ENCODE data around the gene WNT3A. TPM values are rescaled to one million over a fixed set of nuclear protein-coding genes. Genes with fewer than 3 reads are reported as not detected.

WNT3A gene
- total RNA-seq, 2 donors from 2014 or later: not detected

DNA sequence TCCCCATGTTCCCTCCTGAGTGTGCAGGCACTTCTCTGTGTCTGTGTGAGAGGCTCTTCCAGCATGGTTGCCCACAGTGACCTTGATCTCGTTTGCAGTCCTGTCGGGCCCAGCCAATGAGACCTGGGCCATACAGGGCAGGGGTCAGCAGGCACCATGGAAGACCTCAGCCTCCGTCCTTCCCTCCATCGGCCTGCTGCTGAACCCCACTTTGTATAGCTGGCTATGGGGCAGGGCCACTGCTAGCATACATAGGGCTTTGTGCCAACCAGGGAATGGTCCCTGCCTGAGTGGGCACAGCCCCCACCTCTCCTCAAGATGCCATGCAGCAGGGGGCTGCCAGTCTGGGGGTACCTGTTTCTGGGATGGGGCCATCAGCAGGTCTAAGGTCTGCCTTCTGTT lies 92.5 kb downstream of the WNT3A start:
- ATAC-seq (ENCODE audit: insufficient number of reproducible peaks, low FRiP score, low read depth) (no peak), DNase-seq (ENCODE audit: low spot score) (no peak)
- H3K4me3 ChIP-seq: no peak overlapping the region
- TF ChIP-seq, protein P1, sequence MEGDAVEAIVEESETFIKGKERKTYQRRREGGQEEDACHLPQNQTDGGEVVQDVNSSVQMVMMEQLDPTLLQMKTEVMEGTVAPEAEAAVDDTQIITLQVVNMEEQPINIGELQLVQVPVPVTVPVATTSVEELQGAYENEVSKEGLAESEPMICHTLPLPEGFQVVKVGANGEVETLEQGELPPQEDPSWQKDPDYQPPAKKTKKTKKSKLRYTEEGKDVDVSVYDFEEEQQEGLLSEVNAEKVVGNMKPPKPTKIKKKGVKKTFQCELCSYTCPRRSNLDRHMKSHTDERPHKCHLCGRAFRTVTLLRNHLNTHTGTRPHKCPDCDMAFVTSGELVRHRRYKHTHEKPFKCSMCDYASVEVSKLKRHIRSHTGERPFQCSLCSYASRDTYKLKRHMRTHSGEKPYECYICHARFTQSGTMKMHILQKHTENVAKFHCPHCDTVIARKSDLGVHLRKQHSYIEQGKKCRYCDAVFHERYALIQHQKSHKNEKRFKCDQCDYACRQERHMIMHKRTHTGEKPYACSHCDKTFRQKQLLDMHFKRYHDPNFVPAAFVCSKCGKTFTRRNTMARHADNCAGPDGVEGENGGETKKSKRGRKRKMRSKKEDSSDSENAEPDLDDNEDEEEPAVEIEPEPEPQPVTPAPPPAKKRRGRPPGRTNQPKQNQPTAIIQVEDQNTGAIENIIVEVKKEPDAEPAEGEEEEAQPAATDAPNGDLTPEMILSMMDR (IDR thresholded peaks at IDR 0.05): no peak
- no peak overlapping the region for H3K27ac ChIP-seq
- H3K9me3 ChIP-seq: peaks cover 7% of the 10 kb centered on the region
- H3K27me3 ChIP-seq (replicated peaks; ENCODE audit: insufficient read depth): no peaks in the 10 kb centered on the region
- peaks cover 9 to 29% of the 10 kb centered on the region in 2 donors for H3K4me1 ChIP-seq (ENCODE audit: control insufficient read depth in 1 of 2, low read depth in 2 of 2)
- H3K36me3 ChIP-seq: peaks cover 32% of the 10 kb centered on the region

DNA sequence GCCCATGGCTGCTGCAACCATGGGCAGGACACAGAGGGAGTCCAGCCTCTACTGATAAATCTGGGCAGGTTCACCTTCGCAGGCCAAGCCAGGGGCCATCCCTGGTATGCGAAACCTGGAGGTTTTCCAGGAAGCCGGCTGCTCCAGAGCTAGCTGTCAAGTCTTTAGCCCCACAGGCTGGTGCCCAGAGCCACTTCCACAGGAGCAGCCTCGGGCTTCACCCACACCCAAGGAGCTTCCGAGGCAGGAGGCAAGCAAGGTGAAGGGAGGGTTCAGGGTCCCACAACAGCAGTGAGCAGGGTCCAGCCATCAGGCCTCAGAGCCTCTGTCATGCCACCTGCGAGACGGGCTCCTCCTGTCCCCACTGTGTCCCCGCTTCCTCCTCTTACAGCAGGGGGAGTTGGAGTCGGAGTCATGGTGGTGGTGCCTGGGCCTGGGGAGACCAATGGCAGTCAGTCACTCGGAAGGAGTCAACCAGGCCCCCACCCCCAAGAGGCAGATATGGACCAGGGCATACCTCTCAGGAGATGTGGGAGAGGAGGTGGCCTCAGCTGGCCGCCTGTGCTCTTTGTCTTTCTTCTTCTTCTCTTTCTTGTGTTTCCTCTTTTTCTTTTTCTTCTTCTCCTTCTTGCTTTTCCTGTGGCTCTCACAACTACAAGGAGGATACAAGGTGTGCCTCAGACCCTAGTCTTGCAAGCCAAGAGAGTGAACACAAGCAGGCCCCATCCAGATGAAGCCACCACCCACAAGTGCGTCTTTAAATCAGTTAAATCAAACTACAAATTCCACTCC lies 94.2 kb downstream of the WNT3A start:
- TF ChIP-seq, protein P1 (IDR thresholded peaks at IDR 0.05): no peak
- Histone ChIP-seq H3K36me3 (peaks cover 32% of the 10 kb centered on the region), H3K4me3 (no peak overlapping the region), H3K27ac (peak overlapping the region in 1 of 2 donors; percentile 22), H3K9me3 (no peaks in the 10 kb centered on the region), H3K27me3 (replicated peaks; ENCODE audit: insufficient read depth) (no peaks in the 10 kb centered on the region), H3K4me1 (ENCODE audit: control insufficient read depth in 1 of 2, low read depth in 2 of 2) (peaks cover 9 to 30% of the 10 kb centered on the region in 2 donors)
- DNase-seq (ENCODE audit: low spot score): no peak
- no peak for ATAC-seq (ENCODE audit: insufficient number of reproducible peaks, low FRiP score, low read depth)

DNA sequence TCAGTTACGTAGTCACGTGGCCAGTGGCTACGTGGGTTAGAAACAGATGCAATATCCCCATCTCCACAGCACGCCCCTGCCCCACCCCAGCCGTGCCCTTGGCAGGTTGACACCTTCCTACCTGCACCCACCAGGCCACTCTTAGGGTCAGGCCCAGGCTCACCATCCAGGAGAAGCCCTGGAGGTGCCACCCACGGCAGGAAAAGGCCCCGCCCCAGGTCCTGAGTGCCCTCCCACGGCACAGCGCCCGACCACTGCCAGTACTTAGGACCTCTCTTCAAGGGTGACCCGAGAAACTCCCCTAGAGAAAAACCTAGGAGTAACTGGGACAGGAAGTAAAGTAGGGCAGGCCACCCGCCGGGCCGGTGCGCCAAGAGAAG lies 94.8 kb downstream of the WNT3A start:
- DNase-seq (ENCODE audit: low spot score) (no peak), ATAC-seq (ENCODE audit: insufficient number of reproducible peaks, low FRiP score, low read depth) (no peak)
- Histone ChIP-seq H3K27me3 (replicated peaks; ENCODE audit: insufficient read depth) (no peaks in the 10 kb centered on the region), H3K4me1 (ENCODE audit: control insufficient read depth in 1 of 2, low read depth in 2 of 2) (peaks cover 9 to 26% of the 10 kb centered on the region in 2 donors), H3K36me3 (peaks cover 36% of the 10 kb centered on the region), H3K27ac (peak overlapping the region; percentile 22 to 92), H3K4me3 (peak overlapping the region; percentile 92), H3K9me3 (no peaks in the 10 kb centered on the region)
- TF ChIP-seq, protein P1 (IDR thresholded peaks at IDR 0.05): no peak

DNA sequence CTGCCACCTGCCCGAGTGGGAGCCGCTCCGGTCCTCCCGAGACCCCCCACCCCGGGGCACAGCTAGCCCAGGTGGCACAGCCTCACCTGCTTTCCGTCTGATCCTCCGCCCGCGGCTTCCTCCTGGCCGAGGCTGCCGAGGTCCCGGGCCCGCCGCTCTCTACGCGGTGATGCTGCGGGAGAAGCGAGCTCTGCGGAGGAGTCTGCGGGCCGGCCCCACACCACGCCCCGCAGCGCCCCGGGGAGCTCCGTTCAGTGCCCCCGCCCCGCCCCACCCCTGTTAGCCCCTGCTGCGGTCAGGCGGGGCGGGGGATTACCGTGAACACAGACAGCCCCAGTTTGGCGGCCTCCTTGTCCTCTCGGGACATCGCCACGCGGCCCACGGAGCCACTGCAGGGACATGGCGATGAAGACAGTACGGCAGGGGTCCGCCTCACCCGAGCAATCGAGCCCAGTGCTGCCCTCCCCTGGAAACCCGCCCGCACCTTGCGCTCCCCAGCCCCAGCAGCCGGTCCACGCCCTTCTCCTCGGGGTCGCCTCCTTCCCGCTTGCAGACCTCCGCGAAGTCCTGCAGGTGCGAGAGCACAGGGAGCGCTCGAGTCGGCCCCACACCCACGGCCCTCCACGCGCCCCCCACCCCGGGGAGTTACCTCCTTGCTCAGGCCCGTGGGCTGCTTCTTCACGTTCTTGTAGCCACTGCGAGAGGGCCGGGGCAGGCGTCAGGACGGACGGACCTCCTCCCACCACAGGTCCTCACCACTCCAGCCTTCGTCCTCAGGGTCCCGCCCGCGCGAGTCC lies 95.4 kb downstream of the WNT3A start:
- DNase-seq (ENCODE audit: low spot score) (no peak), ATAC-seq (ENCODE audit: insufficient number of reproducible peaks, low FRiP score, low read depth) (no peak)

More for the DNA sequence above, 95.4 kb downstream of the WNT3A start:
- TF ChIP-seq, protein P1 (IDR thresholded peaks at IDR 0.05): no peak
- Histone ChIP-seq H3K9me3 (no peaks in the 10 kb centered on the region), H3K27me3 (replicated peaks; ENCODE audit: insufficient read depth) (no peaks in the 10 kb centered on the region), H3K4me1 (ENCODE audit: control insufficient read depth in 1 of 2, low read depth in 2 of 2) (peaks cover 9 to 26% of the 10 kb centered on the region in 2 donors), H3K4me3 (peak overlapping the region; percentile 92), H3K27ac (peak overlapping the region; percentile 77 to 92), H3K36me3 (peaks cover 40% of the 10 kb centered on the region)
